NCI-H1436 (cell line): ENCODE data around the gene SCAMP3.
A peak's percentile ranks its signal among the peaks of the same experiment; 100 is the strongest.

ENCODE experiments used
- DNase-seq: peaks from one replicate; lab custom pipeline; 2025; lab: John Stamatoyannopoulos, UW

SCAMP3 gene

DNA sequence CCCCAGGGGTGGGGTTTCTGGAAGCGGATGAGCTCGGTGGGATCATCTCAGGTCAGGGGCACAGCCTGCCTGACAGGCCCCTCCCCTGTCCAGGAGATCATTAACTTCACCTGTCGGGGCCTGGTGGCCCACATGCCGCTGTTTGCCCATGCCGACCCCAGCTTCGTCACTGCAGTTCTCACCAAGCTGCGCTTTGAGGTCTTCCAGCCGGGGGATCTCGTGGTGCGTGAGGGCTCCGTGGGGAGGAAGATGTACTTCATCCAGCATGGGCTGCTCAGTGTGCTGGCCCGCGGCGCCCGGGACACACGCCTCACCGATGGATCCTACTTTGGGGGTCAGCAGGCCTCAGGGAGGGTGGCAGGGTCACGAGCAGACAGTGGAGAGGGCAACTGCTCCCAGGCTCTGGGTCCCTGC, 23.5 kb upstream of the SCAMP3 start:
- DNase-seq: no peak

DNA sequence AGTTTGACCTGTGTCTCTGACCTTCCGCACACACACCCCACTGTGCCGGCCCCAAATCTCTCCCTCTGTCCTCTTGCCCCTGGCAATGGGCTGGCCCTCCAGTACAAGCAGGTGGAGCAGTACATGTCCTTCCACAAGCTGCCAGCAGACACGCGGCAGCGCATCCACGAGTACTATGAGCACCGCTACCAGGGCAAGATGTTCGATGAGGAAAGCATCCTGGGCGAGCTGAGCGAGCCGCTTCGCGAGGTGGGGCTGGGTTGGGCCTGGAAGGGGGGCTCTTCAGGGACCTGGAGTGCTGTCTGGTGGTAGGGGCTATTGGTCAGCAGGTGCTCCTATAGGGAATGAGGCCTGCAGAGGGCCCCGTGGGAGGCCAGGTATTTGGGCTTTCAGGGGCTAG, 22.9 kb upstream of the SCAMP3 start:
- no peak for DNase-seq

DNA sequence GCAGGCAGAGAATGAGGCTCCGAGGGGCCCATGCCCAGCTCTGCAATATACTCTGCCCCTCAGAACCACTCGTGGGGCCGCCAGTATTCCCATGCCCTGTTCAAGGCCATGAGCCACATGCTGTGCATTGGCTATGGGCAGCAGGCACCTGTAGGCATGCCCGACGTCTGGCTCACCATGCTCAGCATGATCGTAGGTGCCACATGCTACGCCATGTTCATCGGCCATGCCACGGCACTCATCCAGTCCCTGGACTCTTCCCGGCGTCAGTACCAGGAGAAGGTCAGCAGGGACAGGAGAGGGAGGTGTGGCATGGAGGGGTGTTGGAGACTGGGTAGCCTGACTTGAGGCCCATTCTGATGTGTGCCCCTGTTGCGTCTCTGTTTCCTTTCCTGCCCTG, 22.3 kb upstream of the SCAMP3 start:
- DNase-seq: no peak

DNA sequence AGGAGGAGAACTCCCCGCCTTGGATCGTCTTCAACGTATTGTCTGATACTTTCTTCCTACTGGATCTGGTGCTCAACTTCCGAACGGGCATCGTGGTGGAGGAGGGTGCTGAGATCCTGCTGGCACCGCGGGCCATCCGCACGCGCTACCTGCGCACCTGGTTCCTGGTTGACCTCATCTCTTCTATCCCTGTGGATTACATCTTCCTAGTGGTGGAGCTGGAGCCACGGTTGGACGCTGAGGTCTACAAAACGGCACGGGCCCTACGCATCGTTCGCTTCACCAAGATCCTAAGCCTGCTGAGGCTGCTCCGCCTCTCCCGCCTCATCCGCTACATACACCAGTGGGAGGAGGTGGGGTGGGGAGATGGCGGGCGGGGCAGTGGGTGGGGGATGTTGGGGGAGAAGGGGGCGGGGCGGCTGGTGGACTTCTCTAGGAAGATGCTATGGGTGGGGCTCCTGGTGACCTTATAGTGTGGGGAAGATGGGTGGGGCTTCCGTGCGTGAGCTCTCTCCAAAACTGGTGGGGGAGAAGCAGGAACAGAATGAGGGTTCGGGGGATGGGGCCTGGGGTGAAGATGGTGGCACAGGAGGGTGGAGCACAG, 20.4 kb upstream of the SCAMP3 start:
- no peak for DNase-seq

DNA sequence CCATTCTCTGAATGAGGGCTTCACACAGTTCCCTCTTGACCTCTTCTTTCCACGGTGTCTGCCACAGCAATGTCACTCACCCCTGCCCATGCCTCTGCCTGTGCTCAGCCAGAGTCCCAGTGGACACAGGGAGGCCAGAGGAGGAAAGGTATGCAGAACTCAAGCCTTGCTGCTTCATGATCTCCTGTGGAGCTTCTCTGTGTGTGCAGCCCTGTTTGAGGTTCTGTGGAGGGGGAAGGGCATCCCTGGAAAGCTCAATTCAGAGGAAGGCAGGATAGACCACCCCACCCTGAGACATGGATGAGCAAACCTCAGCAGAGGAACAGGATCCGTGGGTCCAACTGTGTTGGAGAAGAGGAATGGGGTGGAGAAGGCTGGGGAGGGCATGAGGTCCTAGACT, 17.1 kb upstream of the SCAMP3 start:
- DNase-seq: no peak

DNA sequence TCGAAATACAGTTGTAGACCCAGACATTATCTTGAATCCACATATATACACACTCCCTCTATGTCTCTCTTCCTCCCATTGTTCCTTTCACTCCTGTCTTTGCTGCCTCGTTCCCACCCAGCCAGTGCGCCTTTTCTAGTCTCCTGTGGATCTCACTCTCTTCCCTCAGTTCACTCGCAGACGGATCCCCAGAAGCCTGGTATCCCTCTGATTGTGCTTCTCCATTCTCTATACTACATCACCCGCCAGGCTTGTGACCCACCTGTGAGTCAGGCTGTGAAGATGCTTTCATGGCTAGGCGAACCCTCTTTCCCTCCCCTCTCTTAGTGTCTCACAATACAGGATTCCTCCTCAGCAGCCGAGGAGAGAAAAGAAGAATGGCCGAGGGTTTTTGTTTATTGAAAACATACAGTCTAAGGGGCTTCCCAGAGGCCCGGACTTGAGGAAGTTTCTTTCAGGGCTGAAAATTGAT, 16.6 kb upstream of the SCAMP3 start:
- no peak for DNase-seq

DNA sequence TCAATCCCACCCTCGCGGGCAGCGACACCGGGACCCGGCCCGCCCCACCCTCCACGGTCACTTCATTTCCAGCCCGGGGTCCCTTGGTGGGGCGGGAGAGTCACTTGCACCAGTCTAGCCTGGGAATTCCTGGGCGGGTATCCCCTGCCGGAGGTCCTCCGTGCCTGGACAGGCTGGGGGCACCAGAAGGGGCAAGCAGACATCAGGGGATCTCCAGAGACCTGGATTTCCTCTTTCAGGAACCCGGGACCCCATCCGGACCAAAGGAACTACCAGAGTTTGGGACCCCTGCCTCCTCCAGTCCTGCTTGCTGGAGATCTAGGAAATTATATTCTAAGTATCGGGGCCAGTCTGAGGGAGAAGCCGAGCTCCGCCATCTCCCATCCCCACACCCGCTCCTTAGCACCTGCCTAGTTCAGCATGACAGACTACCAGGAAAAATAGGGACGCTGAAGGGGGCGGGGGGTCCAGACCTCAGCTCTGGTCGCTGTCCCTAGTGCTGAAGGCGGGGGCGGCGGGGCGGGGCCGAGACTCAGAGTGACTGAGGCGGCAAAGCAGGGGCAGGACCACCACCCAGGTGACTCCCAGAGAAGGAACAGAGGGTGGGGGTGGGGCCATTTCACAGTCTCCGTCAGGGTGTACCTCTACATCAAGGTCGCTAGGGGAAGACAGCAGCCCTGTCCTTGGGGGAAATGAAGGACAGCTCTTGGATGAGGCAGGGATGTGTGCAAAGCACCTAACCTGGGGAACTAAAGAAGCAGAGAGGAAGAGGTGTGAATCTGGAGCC, 15.9 kb upstream of the SCAMP3 start:
- peak; percentile 73 for DNase-seq

DNA sequence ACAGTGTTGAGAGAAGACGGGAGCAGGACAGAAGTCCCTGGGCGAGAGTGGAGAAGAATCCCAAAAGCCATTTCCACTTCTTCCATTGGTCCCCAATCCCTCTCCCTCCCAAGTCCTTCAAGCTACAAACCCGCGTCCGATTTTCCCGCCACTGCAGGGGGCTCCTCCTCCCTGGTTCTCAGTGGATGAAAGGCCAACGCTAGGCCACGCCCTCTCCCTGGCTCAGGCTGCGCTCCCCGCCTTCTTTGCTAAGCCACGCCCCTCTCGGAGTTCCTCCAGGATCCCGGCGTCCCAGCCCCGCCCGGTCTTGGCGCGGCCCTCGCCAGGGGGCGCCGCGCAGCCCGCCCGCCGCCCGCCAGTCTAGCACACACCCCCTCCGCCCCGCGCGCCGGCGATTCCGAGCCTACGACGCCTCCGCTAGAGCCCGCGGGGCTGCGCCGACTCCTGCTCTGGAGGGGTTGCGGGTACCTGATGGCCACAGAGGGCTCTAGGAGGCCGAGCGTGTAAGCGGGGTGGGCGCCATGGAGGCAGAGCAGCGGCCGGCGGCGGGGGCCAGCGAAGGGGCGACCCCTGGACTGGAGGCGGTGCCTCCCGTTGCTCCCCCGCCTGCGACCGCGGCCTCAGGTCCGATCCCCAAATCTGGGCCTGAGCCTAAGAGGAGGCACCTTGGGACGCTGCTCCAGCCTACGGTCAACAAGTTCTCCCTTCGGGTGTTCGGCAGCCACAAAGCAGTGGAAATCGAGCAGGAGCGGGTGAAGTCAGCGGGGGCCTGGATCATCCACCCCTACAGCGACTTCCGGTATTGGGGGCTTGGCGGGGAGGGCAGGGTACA, 15.1 kb upstream of the SCAMP3 start, which contains the start of gene HCN3:
HCN3 (plus strand) TSS at position 394 of the 832 bp plus-strand sequence; CDS start at position 522, 128 bp downstream.
- DNase-seq: peak; percentile 98

DNA sequence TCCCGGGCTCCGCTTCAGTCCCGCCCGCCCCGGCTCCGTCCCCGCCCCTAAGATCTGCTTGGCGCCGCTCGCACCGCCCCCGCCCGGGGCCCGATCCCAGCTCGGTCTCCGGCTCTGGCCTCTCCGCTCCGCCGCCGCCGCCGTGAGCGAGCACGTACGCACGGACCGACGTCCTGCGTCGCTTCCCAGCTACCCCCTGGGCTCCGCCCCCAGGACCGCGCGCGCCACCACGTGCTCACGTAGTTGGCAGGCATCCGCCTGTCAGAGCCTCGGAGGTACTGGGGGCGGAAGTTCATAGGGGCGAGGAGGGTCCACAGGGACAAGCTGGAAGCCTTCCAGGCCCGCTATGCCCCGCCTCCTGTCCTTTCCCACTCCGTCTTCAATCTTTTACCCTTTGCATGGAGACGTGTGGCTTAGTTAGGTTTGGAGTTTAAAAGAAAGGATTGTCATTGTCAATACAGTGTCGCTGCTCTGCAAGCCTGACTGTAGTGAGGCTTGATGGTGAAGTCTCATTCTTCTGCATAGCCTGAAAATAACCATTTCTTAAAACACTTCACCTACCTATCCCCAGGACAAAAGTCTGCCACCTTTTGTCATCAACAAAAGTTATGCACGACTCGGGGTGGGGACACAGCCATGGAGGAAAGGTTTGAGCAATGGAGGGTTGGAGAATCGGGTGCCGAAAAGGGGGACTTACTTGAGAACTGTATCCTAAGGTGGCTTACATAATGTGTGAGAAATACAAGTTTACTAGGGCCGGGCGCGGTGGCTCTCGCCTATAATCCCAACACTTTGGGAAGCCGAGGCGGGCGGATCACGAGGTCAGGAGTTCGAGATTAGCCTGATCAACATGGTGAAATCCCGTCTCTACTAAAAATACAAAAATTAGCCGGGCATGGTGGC, 11.4 kb upstream of the SCAMP3 start, which contains the start of gene CLK2:
CLK2 (minus strand) TSS at position 162 of the 903 bp plus-strand sequence. CDS start 2,527 bp downstream, outside the sequence.
- DNase-seq: peak; percentile 96

DNA sequence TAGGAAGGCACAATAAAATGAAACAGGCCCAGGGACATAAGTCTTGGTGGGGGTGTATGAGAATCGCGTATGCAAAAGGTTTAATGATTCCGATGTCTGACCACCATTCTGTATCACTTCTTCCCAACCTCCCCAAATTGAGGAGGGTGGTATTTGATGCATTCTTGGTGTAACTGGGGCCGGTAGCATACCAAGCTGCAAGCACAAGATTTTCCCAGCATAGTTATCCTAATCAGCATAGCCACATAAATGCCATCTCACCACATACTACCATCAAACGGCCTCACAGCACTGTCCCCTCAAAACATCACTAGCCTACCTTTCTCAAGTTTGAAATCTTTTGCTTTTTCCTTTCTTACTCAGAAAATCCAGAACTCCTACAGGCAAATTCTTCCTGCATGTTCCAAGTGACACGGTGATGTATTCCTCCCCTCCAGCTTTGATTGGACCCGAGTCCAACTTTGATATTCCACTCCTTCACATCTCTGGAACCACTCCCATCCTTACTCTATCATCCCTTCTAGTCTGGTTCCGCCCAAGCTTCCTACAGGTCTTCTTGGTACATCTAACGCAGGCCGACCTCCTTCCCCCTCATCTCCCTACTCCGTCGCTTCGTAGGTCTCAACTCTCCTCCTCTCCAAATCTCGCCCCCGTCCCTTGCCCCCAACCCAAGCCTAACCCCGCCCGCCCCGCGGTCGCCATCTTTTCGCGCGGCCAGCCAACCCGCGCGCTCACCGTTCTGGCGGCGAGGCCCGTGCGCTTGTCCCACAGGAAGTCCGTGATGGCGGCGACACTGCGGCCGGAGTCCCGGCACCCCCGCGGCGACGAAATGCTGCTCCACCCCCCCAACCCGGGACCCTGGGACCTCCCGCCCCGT, 10.5 kb upstream of the SCAMP3 start:
- no peak for DNase-seq

DNA sequence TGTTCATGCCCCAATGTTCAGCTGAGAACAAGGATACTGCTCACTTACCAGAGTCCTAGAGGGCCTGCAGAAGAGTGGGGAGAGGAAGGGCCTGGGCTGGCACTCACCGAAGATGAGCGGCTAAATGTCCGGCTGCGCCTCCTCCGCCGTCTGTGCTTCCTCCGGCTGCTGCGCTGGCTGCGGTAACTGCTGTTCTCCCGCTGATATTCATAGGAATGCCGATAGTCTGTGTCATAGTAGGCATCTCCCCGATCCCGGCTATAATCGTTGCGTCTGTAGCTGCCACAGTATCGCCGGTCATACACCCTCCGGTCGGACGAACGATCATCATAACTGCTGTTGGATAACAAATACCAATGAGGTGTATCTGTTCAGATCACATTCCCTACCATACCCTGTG, 7.2 kb upstream of the SCAMP3 start:
- no peak for DNase-seq

DNA sequence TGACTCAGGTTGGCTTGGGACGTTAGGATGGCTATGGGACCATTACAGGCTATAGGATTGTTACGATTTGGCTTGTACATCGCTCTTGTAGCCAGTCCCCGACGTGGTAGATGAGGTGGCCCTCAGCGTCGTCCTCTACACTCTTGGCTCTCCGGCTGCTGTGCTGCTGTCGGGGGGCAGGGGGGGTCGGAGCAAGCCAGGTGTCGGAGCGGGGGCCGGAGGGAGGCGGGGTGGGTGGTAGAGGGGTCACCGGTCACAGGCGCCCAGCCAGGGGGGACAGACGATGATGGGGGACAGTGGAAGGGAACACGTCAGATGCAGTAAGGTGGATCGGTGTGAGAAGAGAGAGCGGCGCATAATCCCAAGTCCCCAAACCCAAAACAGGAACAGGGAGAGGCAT, 6.5 kb upstream of the SCAMP3 start:
- no peak for DNase-seq

DNA sequence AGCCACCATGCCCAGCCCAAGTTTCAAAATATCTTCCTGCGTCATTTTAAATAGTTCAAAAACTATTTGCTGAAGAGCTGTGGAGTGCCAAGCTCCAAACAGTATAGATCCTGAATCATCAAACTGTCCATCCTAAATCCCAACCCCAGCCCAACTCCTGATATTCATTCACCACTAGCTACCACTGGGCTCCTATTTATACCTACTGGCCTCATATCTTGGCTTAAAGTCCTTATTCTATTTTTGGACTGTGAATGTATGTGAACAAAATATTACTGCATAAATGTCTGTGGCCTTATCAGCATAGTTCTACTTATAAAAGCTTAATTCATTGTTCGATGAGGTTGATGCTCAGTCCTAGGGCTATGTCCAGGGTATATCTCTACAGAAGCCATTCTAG, 5.2 kb upstream of the SCAMP3 start:
- no peak for DNase-seq

DNA sequence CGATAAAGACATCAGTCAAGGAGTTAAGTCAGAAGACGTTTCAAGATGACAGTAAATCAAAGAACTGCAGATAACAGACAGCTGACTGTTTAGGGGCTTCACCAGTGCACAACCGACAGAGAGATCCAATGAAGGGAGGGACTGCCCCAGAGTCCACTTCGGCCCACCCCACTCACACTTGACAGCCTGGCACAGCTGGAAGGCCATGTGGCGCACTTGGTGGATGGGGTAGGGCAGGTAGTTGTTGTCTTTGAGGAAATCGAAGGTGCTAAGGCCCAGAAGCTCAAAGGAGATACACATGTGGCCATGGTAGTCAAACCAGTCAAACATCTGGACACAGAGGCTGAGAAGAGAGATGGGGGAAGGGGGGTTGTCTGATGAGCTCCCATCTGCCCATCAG, 4.4 kb upstream of the SCAMP3 start:
- DNase-seq: no peak

DNA sequence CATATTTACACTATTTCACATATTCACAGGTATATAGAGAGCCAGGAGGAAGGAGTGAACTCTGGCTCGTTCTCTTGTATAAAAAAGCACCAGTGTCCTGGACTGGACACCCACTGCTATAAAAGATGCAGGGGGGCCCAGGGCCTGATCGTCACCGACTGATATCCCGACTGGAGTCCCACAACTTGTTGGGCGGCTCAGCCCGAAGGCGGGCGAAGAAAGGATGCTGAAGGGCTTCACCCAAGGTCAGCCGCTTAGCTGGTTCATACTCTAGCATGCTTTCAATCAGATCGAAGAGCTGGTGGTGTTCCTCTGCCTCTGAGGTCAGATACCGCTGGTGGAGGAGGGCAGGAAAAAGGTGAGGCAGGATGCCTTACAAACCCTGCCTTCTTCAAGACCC, 907 bp upstream of the SCAMP3 start:
- no peak for DNase-seq

DNA sequence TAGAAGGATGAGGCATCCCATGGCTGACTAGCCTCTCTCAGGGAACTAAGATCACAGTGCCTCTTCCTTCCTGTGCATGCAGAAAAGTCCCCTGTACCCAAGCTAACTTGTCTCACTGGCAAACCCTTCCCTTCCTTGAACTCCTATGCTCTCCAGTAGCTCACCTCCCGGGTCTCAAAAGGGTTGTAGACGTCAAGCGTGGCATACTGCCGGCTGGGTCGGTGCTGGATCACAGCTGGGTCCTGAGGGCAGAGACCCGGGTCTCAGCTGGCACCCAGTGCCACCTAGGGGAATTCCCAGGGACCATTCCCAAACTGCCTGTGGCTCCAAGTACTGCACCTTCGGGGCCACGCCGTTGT, 688 bp downstream of the SCAMP3 start:
- no peak for DNase-seq

DNA sequence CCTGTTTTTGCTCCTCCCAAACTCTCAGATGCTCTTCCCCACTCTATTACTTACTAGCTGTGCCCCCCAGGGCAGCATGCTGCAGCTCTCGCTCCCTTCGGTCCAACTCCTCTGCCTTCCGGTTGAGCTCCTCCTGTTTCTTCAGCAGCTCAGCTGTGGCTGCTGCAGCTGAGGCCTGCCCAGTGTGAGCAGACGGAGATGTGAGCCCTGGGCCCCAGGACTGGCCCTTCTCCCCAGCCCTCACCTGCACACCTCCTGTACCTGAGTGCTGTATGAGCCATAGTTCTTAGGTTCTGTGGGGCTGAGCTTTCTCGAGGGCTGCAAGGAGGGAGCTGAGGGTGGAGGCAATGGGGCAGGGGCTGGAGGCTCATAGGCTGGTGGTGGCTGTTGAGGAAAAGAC, 1.9 kb downstream of the SCAMP3 start:
- no peak for DNase-seq

DNA sequence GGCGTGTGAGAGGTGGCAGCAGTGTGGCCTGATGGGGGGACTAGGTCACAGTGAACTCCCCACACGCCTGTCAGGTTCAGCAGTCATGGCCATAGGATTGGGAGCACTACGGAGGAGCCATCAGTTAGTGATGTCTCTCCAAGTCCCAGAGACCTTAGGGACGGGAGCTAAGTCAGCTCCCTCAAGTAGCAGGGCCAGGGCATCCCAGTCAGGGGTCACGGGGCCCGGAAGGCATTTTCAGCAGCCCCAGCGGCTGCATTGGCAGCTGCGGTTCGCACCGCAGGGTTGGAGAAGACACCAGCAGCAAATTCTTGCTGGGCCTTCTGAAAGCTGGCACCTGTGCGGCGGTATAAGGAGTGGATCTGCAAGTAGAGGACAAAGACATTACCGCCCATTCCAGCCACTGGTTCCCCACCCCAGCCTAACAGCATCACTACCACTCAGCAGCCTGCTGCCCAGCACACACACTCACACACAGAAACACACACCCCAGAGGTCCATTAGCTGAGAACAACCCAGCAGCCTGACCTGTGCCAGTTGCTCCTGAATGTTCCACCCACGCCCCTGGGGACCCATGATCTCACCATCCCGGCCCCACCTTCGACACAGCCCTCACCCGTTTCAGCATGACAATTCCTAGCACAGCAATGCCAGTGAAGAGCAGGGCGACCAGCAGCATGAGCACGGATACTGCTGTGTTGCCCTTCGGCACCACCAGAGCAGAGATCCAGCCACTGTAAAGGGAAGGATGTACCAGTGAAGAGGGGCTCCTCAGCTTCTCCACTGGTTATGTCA, 5.9 kb downstream of the SCAMP3 start:
- DNase-seq: no peak

DNA sequence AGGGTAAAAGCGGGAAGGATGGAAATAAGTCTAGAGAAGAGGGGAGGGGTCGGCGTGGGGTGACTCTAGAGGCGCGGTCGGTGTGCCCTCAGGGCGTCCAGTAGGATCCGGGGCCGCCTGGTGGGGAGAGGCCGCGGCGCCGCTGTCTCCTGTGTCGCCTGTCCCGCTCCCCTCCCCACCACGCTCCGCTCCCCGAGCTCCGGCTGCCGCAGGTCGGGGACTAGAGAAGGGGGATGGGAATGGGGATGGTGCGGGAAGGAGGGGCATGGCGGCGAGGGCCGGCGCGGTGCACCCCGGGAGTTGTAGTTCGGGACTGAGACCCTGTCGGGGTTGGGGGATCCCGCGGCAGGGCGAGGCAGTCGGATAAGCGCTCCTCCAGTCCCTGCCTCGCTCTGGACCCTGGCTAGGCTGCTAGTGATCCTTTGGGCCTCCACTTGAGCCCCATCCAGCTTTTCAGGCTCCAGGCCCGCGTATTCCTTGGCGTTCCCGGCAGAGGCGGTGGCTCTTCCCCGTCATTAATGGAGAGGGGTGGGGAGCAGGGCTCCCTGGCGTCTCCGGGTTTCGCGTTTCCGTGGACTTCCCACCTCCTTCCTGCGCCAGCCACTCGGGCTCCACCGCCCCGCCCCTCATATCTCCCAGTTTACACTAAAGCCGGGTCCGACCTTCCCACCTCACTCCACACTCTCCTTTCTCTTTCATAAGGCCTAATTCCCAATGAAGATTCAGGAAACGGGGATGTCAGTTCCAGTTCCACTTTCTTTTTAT, 6.7 kb downstream of the SCAMP3 start, which contains the start of gene ENTREP3:
ENTREP3 (minus strand) TSS at position 241 of the 765 bp plus-strand sequence. CDS start 606 bp downstream, outside the sequence.
- DNase-seq: peak; percentile 87
